CD4-positive, alpha-beta T cell treated with Interleukin-12 subunit alpha and Interleukin-12 subunit beta, for 1 hour (primary cell): ENCODE measurements around the gene ADRA2C.

ENCODE experiments used
- DNase-seq: peaks from one replicate; pipeline ENCODE4 v3.0.0-alpha.2; 2020

The ADRA2C gene

GRCh38 chr4:3780347-3781171 is 14.4 kb downstream of the ADRA2C start:
- DNase-seq, result no peak

- DNase-seq, result no peak
These were observed 15.2 kb downstream of the ADRA2C start for GRCh38 chr4:3781193-3781886.

GRCh38 chr4:3781997-3782930 is 16.1 kb downstream of the ADRA2C start:
- DNase-seq, result no peak

GRCh38 chr4:3783693-3784306 is 17.6 kb downstream of the ADRA2C start:
- no peak for DNase-seq

- no peak for DNase-seq
These were observed 18.5 kb downstream of the ADRA2C start for GRCh38 chr4:3784454-3785291.

GRCh38 chr4:3785292-3785565 is 19.0 kb downstream of the ADRA2C start:
- DNase-seq, result no peak

- DNase-seq, result no peak
These were observed 20.1 kb downstream of the ADRA2C start for GRCh38 chr4:3786196-3786869.

GRCh38 chr4:3787489-3788365 is 21.5 kb downstream of the ADRA2C start:
- no peak for DNase-seq

- DNase-seq, result no peak
These were observed 22.1 kb downstream of the ADRA2C start for GRCh38 chr4:3788366-3788660.

- no peak for DNase-seq
These were observed 23.4 kb downstream of the ADRA2C start for GRCh38 chr4:3789587-3789986.

- DNase-seq, result no peak
These were observed 23.9 kb downstream of the ADRA2C start for GRCh38 chr4:3790006-3790561.

- DNase-seq, result no peak
These were observed 25.1 kb downstream of the ADRA2C start for GRCh38 chr4:3791256-3791655.

- no peak for DNase-seq
These were observed 25.8 kb downstream of the ADRA2C start for GRCh38 chr4:3791910-3792542.

- DNase-seq, result no peak
These were observed 26.6 kb downstream of the ADRA2C start for GRCh38 chr4:3792813-3793212.

GRCh38 chr4:3793545-3793944 is 27.4 kb downstream of the ADRA2C start:
- no peak for DNase-seq

GRCh38 chr4:3796960-3797359 is 30.8 kb downstream of the ADRA2C start:
- DNase-seq, result no peak

GRCh38 chr4:3797831-3798790 is 31.9 kb downstream of the ADRA2C start:
- DNase-seq, result no peak

- DNase-seq, result no peak
These were observed 33.3 kb downstream of the ADRA2C start for GRCh38 chr4:3799496-3799895.

- DNase-seq, result no peak
These were observed 34.2 kb downstream of the ADRA2C start for GRCh38 chr4:3800351-3800750.
